MM.1S (cell line): ENCODE data around the gene STX8.

Source experiments
- DNase-seq: peaks from one replicate; pipeline ENCODE4 v3.0.0-alpha.2; 2015
- H2AFZ ChIP-seq: fragments of 300-600 bp; sonication (generic); 2 replicates; pipeline ENCODE4 v1.6.0; 2016; ENCODE audit warnings: antibody characterized with exemption, low read length
- H3F3A ChIP-seq: fragments of 300-600 bp; sonication (generic); 2 replicates; pipeline ENCODE4 v1.6.1; 2016; ENCODE audit warnings: mild to moderate bottlenecking, antibody characterized with exemption, low read length, moderate library complexity, mixed read lengths; ENCODE audit not compliant: insufficient read depth
- H3K27ac ChIP-seq: fragments of 300-600 bp; sonication (generic); 2 replicates; pipeline ENCODE4 v1.5.1; 2016; ENCODE audit warnings: mild to moderate bottlenecking, low read length
- H3K27me3 ChIP-seq: fragments of 300-600 bp; sonication (generic); replicated peaks from 2 replicates; pipeline ENCODE4 v1.6.0; 2016; ENCODE audit warnings: low read length; ENCODE audit not compliant: insufficient read depth
- H3K36me3 ChIP-seq: fragments of 300-600 bp; sonication (generic); replicated peaks from 2 replicates; pipeline ENCODE4 v1.6.1; 2016; ENCODE audit warnings: mild to moderate bottlenecking, low read length, mixed read lengths; ENCODE audit not compliant: insufficient read depth
- H3K4me1 ChIP-seq: fragments of 300-600 bp; sonication (generic); 2 replicates; pipeline ENCODE4 v1.6.1; 2016; ENCODE audit warnings: low read length, mixed read lengths
- H3K4me2 ChIP-seq: fragments of 300-600 bp; sonication (generic); 2 replicates; pipeline ENCODE4 v1.6.0; 2016; ENCODE audit warnings: low read depth, low read length
- H3K4me3 ChIP-seq: fragments of 300-600 bp; sonication (generic); 2 replicates; pipeline ENCODE4 v1.5.1; 2016; ENCODE audit warnings: low read length, mixed read lengths
- H3K79me2 ChIP-seq: fragments of 300-600 bp; sonication (generic); 2 replicates; pipeline ENCODE4 v1.6.1; 2016; ENCODE audit warnings: mixed run types, low read length, mixed read lengths
- H3K9ac ChIP-seq: fragments of 300-600 bp; sonication (generic); 2 replicates; pipeline ENCODE4 v1.6.1; 2016; ENCODE audit warnings: low read length, mixed read lengths
- H3K9me2 ChIP-seq: fragments of 300-600 bp; sonication (generic); replicated peaks from 2 replicates; pipeline ENCODE4 v1.6.1; 2016; ENCODE audit warnings: mild to moderate bottlenecking, low read length, mixed read lengths; ENCODE audit not compliant: insufficient read depth
- H3K9me3 ChIP-seq: fragments of 300-600 bp; sonication (generic); replicated peaks from 2 replicates; pipeline ENCODE4 v1.6.1; 2016; ENCODE audit warnings: mild to moderate bottlenecking, low read length, mixed read lengths; ENCODE audit not compliant: insufficient read depth
- H4K20me1 ChIP-seq: fragments of 300-600 bp; sonication (generic); 2 replicates; pipeline ENCODE4 v1.6.1; 2016; ENCODE audit warnings: mild to moderate bottlenecking, low read length, moderate library complexity, mixed read lengths; ENCODE audit not compliant: insufficient read depth
- EZH2 ChIP-seq: fragments of 300-600 bp; sonication (generic); optimal IDR thresholded peaks from 2 replicates; pipeline ENCODE3; 2017; ENCODE audit warnings: low read depth, mild to moderate bottlenecking, antibody characterized with exemption, low read length, mixed read lengths
- EZH2phosphoT487 ChIP-seq: fragments of 300-600 bp; sonication (generic); IDR thresholded peaks from 2 replicates; pipeline ENCODE4 v1.6.1; 2018; ENCODE audit warnings: antibody characterized with exemption, low read length
- TF ChIP-seq, protein P1 (sequence below): fragments of 300-600 bp; sonication (generic); IDR thresholded peaks from 2 replicates; pipeline ENCODE4 v1.5.1; 2016; ENCODE audit warnings: antibody characterized with exemption, low read length, mixed read lengths

STX8 gene

DNA sequence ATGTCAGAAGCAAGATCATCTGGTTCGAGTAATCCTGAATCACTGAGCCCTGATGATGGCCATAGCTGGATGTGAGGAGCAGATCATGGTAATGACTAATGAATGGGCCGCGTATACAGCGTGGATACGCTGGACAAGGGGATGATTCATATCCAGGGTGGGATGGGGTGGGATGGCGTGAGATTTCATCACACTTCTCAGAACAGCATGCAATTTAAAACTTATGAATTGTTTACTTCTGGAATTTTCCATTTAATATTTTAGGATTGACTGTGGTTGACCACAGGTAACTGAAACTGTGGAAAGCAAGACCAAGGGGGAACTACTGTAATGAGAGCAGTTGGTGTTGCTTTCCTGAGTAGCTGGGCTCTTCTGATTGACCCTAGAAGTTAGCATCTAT lies 225.5 kb downstream of the STX8 start:
- H3K4me3 ChIP-seq: no peak overlapping the region
- no peaks in the 10 kb centered on the region for H3K36me3 ChIP-seq
- H3K9ac ChIP-seq: no peak overlapping the region
- H3K79me2 ChIP-seq: no peaks in the 10 kb centered on the region
- H3K9me2 ChIP-seq: no peaks in the 10 kb centered on the region
- no peaks in the 10 kb centered on the region for H4K20me1 ChIP-seq
- H3K4me1 ChIP-seq: no peaks in the 10 kb centered on the region
- no peak for DNase-seq
- no peak for TF ChIP-seq EZH2phosphoT487
- no peak for TF ChIP-seq EZH2
- TF ChIP-seq, protein P1, sequence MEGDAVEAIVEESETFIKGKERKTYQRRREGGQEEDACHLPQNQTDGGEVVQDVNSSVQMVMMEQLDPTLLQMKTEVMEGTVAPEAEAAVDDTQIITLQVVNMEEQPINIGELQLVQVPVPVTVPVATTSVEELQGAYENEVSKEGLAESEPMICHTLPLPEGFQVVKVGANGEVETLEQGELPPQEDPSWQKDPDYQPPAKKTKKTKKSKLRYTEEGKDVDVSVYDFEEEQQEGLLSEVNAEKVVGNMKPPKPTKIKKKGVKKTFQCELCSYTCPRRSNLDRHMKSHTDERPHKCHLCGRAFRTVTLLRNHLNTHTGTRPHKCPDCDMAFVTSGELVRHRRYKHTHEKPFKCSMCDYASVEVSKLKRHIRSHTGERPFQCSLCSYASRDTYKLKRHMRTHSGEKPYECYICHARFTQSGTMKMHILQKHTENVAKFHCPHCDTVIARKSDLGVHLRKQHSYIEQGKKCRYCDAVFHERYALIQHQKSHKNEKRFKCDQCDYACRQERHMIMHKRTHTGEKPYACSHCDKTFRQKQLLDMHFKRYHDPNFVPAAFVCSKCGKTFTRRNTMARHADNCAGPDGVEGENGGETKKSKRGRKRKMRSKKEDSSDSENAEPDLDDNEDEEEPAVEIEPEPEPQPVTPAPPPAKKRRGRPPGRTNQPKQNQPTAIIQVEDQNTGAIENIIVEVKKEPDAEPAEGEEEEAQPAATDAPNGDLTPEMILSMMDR: no peak
- H2AFZ ChIP-seq: no peak overlapping the region
- no peak overlapping the region for H3K4me2 ChIP-seq
- H3K27me3 ChIP-seq: no peaks in the 10 kb centered on the region
- no peaks in the 10 kb centered on the region for H3F3A ChIP-seq
- H3K9me3 ChIP-seq: no peaks in the 10 kb centered on the region
- H3K27ac ChIP-seq: no peak overlapping the region

- Histone ChIP-seq H3F3A (no peaks in the 10 kb centered on the region), H3K27me3 (no peaks in the 10 kb centered on the region), H3K4me1 (no peaks in the 10 kb centered on the region), H2AFZ (no peak overlapping the region), H3K4me2 (no peak overlapping the region), H3K9me3 (no peaks in the 10 kb centered on the region), H3K27ac (no peak overlapping the region), H3K79me2 (no peaks in the 10 kb centered on the region), H4K20me1 (no peaks in the 10 kb centered on the region), H3K4me3 (no peak overlapping the region), H3K9me2 (no peaks in the 10 kb centered on the region), H3K36me3 (no peaks in the 10 kb centered on the region), H3K9ac (no peak overlapping the region)
- no peak for DNase-seq
- TF ChIP-seq EZH2: no peak
- TF ChIP-seq EZH2phosphoT487: no peak
- TF ChIP-seq, protein P1: no peak
These were observed 229.2 kb downstream of the STX8 start for GRCh38 chr17:9346296-9346926.

GRCh38 chr17:9343516-9343915 lies 232.1 kb downstream of the STX8 start:
- Histone ChIP-seq H3K79me2 (no peaks in the 10 kb centered on the region), H3F3A (no peaks in the 10 kb centered on the region), H3K4me1 (no peaks in the 10 kb centered on the region), H3K36me3 (no peaks in the 10 kb centered on the region), H3K9me2 (no peaks in the 10 kb centered on the region), H3K9ac (no peak overlapping the region), H3K9me3 (no peaks in the 10 kb centered on the region), H3K4me3 (no peak overlapping the region), H3K27ac (no peak overlapping the region), H3K4me2 (no peak overlapping the region), H4K20me1 (no peaks in the 10 kb centered on the region), H2AFZ (no peak overlapping the region), H3K27me3 (no peaks in the 10 kb centered on the region)
- TF ChIP-seq EZH2 (no peak), EZH2phosphoT487 (no peak)
- TF ChIP-seq, protein P1: no peak
- DNase-seq: no peak
